HG02642 (cell line): ENCODE results near the gene PSME1.

Experiments used
- ATAC-seq: cut with Tn5 transposase; IDR thresholded peaks from one replicate; pipeline ENCODE4 v1.9.1; 2021; ENCODE audit warnings: mild to moderate bottlenecking; ENCODE audit not compliant: unreplicated experiment, poor library complexity

PSME1 gene

DNA sequence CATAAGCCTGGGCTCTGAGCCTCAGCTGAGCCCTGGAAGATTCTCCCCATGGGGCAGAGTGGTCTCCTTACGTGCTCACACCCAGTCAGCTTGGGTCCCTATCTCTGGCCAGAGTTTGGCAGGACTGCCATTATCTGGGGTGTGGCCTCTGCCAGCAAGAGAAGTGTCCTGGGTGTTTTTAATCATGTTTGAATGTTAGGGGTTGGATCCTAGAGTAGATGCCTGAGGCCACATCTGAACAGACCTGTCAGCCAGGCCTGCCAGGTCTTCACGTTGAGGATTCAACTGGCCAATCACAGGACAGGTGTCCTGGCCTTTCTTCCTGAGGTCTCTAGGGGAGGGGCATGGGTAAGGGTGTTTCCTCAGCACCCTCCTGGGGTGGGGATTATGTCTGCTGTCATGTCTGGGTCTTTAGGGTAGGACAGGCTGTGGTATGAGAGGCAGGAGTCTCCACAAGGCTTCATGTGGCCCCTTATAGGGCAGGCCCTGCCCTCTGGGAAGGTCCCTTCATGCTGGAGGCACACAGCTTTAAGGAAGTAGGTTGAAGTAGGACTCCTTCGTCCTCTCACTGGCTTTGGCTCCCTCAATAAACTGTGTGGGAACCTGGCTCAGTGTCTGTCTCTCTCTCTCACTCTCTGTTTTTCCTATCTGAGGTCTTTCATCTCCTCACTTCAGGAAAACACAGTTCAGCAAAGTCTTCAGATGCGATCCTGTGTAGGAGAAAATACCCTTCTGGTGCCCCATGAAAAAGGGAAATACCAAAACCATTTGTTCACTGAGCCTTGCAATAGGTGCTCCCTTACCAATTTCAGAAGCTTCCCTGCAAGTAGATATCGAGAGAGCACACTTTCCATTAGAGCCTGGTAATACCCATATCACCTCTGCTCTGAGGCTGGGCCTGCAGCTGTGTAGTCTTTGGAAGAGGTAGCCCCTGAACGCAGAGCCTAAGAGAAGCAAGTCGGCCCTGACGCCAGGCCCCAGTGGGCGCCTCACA is 12.3 kb upstream of the PSME1 start:
- peak; percentile 67 for ATAC-seq

DNA sequence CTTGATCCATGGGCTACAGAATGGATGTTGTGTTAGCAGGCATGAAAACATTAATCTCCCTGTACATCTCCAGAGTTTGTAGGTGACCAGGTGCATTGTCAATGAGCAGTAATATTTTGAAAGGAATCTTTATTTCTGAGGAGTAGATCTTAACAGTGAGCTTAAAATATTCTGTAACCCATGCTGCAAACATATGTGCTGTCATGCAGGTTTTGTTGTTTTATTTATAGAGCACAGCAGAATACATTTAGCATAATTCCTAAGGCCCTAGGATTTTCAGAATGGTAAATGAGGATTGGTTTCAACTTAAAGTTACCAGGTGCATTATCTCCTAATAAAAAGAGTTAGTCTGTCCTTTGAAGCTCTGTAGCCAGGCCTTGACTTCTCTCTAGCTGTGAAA is 9.1 kb upstream of the PSME1 start:
- ATAC-seq: no peak

DNA sequence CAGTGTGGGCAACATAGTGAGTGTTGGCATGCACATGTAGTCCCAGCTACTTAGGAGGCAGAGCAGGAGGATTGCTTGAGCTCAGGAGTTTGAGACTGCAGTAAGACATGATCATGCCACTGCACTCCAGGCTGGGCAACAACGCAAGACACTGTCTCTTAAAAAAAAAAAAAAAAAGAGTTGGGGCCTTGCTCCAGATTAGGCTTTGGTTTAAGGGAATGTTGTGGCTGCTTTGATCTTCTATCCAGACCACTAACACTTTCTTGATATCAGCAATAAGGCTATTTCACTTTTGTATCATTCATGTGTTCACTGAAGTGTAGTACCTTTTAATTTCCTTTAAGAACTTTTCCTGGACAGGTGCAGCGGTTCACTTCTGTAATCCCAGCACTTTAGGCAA is 8.3 kb upstream of the PSME1 start:
- ATAC-seq: no peak

DNA sequence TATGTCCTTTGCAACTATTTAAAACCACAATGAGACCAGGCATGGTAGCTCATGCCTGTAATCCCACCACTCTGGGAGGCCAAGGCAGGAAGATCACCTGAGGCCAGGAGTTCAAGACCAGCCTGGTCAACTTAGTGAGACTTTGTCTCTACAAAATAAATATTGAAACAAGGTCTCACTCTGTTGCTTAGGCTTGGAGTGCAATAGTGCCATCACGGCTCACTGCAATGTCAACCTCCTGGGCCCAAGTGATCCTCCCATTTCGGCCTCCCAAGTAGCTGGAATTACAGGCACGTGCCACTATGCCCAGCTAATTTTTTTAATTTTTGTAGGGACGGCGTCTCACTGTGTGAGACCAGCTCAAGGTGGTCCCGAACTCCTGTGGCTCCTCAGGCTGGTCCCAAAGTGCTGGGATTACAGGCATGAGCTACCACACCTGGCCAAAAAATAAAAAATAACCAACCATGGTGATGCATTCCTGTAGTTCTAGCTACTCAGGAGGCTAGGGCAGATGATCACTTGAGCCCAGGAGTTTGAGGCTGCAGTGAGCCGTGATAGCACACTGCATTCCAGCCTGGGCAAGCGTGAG is 6.5 kb upstream of the PSME1 start:
- no peak for ATAC-seq

DNA sequence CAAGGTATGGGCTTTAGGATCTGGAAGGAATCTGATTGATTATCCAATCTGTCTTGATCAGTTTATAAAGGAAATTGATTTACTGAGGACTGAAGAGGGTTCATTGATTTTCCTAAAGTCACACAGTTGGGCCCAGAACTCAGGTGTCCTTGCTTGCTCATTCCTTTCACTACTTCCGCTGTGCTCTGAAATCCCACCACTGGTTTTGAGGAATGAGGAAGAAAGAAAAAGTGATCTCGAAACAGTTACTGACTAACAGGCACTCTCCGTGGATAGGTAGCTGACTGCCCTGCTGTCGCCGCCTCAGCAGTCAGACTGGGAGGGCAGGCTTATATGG is 5.6 kb upstream of the PSME1 start, which contains the start of gene FITM1:
Gene FITM1 (plus strand): TSS at position 280 of the 337 bp plus-strand sequence. CDS start 905 bp downstream, outside the sequence.
- ATAC-seq: no peak

GRCh38 chr14:24130717-24131548 is 5.1 kb upstream of the PSME1 start:
- no peak for ATAC-seq

- ATAC-seq: no peak
Observed at GRCh38 chr14:24131549-24131966, 4.4 kb upstream of the PSME1 start.

- ATAC-seq: no peak
Observed at GRCh38 chr14:24132061-24132685, 3.8 kb upstream of the PSME1 start.

DNA sequence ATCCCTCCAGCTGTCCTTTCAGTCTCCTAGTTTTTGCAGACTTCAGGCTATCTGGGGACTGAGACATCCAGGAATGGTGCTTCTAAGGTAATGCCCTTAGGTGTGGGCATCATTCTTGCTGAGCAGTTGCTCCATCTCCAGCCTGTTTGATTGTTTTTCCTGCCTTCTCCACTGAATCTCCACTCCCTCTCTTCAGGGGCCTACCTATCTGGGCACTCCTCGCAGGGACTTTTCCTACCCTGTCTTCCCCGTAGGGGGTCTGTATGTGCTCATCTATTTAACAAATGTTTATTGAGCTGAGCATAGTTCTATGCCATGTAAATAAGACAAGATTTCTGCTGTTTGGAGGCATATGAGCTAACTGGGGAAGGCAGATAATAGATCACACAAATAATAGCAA is 3.0 kb upstream of the PSME1 start:
- no peak for ATAC-seq

- ATAC-seq: no peak
Observed at GRCh38 chr14:24133735-24134134, 2.3 kb upstream of the PSME1 start.

DNA sequence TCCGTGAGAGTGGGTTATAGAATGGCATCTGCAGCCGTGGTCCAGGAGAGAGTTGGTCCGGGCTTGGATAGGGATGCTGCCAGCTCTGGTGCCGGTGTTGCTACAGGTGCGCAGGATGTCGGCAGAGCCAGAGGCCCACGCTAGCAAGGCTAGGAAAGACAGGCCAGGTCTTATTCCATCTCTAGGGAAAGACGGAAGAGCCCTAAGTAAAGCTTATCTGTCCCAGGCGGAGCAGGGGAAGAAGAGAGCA is 485 bp upstream of the PSME1 start:
- peak; percentile 10 for ATAC-seq

GRCh38 chr14:24136684-24137528 is 912 bp downstream of the PSME1 start:
- no peak for ATAC-seq

- ATAC-seq: no peak
Observed at GRCh38 chr14:24137529-24138395, 1.8 kb downstream of the PSME1 start.

GRCh38 chr14:24138396-24139271 is 2.6 kb downstream of the PSME1 start:
- no peak for ATAC-seq

DNA sequence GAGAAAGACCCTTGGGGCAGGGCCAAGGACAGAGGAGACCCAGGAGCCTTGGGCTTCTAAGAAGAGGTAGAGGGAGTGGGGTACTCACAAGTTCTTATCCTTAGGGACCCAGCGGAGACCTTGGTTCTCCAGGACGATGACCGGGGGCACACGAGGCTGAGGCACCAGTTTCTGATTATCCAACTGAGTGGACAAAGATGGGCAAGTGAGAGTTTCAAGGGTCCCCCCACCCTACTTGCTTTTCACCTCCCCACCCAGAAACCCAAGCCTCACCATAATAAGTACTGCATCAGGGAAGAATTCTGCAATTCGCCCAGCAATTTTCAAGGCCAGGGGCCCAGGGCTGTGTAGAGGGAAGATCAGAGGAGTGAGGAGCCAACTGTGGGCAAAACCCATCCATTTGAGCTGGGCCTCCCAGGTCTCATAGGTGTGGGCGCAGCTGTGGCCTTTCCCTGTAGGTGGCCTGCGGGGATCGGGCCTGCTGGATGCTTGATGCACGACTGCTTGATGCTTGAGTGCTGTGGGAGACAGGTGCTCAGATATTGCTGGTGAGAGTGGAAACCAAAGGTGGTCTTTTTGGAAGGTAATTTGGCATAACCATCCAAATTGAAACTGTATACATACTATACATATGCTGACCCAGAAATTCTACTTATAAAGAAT is 3.4 kb downstream of the PSME1 start:
- no peak for ATAC-seq

DNA sequence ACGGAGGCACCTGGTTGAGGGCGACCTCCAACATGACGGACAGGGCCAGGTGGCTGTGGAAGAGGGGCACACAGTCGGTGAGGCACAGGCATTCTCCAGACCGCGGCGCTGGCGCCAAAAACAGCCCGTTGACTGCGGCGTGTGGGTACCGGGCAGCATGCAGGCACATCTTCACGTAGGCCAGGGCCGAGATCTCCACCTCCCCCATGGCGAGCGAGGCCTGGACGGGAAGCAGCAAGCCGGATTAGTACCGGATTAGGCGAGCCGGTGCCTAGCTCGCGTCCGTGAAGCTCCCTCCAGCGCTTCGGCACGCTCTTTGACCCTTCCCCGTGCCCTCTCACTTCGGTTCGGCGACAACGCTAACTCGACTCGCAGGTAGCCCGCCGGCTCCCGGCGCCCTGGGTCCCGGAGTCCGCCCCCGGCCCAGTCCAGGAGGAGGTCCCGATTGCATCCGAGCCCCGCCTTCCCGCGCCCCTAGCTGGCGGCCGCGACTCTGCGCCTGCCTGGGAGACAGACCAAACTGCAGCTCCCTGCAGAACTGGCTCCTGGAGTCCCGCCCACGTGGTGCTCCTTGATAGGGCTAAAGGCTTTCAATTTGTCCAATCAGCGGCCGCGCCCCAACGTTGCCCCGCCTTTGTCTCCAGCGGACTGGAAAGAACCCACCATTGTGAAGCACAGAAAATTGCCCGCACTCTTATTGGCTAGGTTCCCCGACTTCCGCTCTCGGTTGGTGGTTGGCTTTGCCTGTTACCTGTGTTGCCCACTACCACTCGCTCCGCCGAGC is 5.3 kb downstream of the PSME1 start, which contains the start of gene EMC9:
Gene EMC9 (minus strand): TSS at position 495 of the 784 bp plus-strand sequence. CDS start 287 bp downstream, at position 208.
- peak; percentile 89 for ATAC-seq
